Mucosa of descending colon (tissue), 3 donors: ENCODE results near the gene UBE2QL1. TPM values are rescaled to one million over a fixed set of nuclear protein-coding genes. Genes with fewer than 3 reads are reported as not detected.

Experiments used
- ATAC-seq: fragments of 200-7000 bp; cut with Tn5 transposase; one replicate; pipeline ENCODE4 v1.9.1; 2020; ENCODE audit warnings: mild to moderate bottlenecking, moderate library complexity
- DNase-seq, 3 donors: peaks; one replicate each; pipeline ENCODE4 v3.0.0-alpha.2; 2020
- H3K36me3 ChIP-seq: fragments of 200-600 bp; one replicate; pipeline ENCODE4 v1.8.0; 2021; ENCODE audit warnings: low read depth, mild to moderate bottlenecking
- H3K4me1 ChIP-seq: fragments of 200-600 bp; one replicate; pipeline ENCODE4 v1.8.0; 2021; ENCODE audit warnings: low read depth, mild to moderate bottlenecking
- H3K4me3 ChIP-seq: fragments of 200-600 bp; one replicate; pipeline ENCODE4 v1.8.0; 2021; ENCODE audit warnings: mild to moderate bottlenecking
- H3K9me3 ChIP-seq: fragments of 200-600 bp; one replicate; pipeline ENCODE4 v1.8.0; 2021; ENCODE audit warnings: mild to moderate bottlenecking
- intact Hi-C, 2 donors: fragments of 100-400 bp; cut with DNase I in 1 of 2; cut with micrococcal nuclease in 1 of 2; formaldehyde crosslinking; loops; one replicate each; pipeline versions ENCODE4 v1.11.0 to v1.11.1; 2022; cut with DNase I, micrococcal nuclease
- total RNA-seq, 3 donors: library from RNA; stranded (reverse); fragmentation: NEBNext Ultra II Directional in 2 of 3; extraction: Animal tissue kit (Norgen Biotek cat#: 25700) in 2 of 3; gene quantifications; one replicate each; pipeline versions ENCODE4 v1.2.1 to v1.2.4, GENCODE V29; 2021 to 2023
- TF ChIP-seq, protein P1 (sequence below): fragments of 200-600 bp; IDR thresholded peaks from one replicate; pipeline ENCODE4 v1.8.0; 2022; ENCODE audit warnings: antibody characterized with exemption, mild to moderate bottlenecking
- donor health status: DM: no; HTN: no; CAD: no; lungs with moderate emphysema.
- donor health status: DM: no; HTN: no; CAD: no.
- donor health status: DM: no; HTN: yes; CAD: no.

UBE2QL1 gene
- total RNA-seq, 3 donors from 2014 or later, result 0.19 to 4.1 (median 0.26) TPM

GRCh38 chr5:6410421-6410820 lies 38.2 kb upstream of the UBE2QL1 start:
- DNase-seq, result no peak
- H3K4me3 ChIP-seq, result no peak overlapping the region
- intact Hi-C loops, result no loop called here
- TF ChIP-seq, protein P1, sequence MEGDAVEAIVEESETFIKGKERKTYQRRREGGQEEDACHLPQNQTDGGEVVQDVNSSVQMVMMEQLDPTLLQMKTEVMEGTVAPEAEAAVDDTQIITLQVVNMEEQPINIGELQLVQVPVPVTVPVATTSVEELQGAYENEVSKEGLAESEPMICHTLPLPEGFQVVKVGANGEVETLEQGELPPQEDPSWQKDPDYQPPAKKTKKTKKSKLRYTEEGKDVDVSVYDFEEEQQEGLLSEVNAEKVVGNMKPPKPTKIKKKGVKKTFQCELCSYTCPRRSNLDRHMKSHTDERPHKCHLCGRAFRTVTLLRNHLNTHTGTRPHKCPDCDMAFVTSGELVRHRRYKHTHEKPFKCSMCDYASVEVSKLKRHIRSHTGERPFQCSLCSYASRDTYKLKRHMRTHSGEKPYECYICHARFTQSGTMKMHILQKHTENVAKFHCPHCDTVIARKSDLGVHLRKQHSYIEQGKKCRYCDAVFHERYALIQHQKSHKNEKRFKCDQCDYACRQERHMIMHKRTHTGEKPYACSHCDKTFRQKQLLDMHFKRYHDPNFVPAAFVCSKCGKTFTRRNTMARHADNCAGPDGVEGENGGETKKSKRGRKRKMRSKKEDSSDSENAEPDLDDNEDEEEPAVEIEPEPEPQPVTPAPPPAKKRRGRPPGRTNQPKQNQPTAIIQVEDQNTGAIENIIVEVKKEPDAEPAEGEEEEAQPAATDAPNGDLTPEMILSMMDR, result no peak
- ATAC-seq, result no peak
- no peaks in the 10 kb centered on the region for H3K4me1 ChIP-seq
- no peaks in the 10 kb centered on the region for H3K9me3 ChIP-seq
- no peaks in the 10 kb centered on the region for H3K36me3 ChIP-seq

DNA sequence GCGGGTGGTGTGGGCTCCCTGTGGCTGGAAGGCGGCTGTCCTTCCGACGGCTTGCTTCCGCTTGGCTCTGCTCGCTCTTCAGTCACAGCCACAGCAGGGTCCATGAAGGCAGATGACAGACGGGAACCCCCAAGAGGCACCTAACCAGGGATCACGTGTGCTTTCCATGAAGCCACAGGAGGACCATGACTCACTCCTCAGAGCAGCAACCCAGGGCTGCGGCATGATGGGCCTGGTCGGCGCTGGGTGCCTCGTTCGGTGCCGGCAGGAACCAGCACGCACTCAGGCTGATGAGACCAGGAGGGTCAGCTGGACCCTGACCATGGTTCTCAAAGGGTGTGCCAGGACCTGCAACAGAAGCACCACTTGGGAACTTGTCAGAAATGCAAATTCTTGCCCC lies 37.5 kb upstream of the UBE2QL1 start:
- DNase-seq, result no peak
- no peaks in the 10 kb centered on the region for H3K9me3 ChIP-seq
- H3K4me1 ChIP-seq, result no peaks in the 10 kb centered on the region
- TF ChIP-seq, protein P1, result no peak
- intact Hi-C loops, result no loop called here
- no peak overlapping the region for H3K4me3 ChIP-seq
- no peaks in the 10 kb centered on the region for H3K36me3 ChIP-seq
- no peak for ATAC-seq

GRCh38 chr5:6412811-6413210 lies 35.8 kb upstream of the UBE2QL1 start:
- H3K4me3 ChIP-seq, result no peak overlapping the region
- intact Hi-C loops, result no loop called here
- TF ChIP-seq, protein P1, result no peak

DNA sequence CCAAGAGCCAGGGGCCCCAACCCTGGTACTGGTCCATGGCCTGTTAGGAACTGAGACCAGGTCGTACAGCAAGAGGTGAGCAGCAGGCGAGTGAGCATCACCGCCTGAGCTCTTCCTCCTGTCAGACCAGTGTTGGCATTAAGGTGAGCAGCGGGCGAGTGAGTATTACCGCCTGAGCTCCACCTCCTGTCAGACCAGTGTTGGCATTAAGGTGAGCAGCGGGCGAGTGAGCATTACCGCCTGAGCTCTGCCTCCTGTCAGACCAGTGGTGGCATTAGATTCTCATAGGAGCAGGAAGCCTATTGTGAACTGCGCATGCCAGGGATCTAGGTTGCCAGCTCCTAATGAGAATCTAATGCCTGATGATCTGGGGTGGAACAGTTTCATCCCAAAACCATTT lies 31.0 kb upstream of the UBE2QL1 start:
- DNase-seq (no peak), ATAC-seq (no peak)
- Histone ChIP-seq H3K4me1 (no peaks in the 10 kb centered on the region), H3K4me3 (no peak overlapping the region), H3K9me3 (no peaks in the 10 kb centered on the region), H3K36me3 (no peaks in the 10 kb centered on the region)
- intact Hi-C loops, result no loop called here
- TF ChIP-seq, protein P1, result no peak

More at GRCh38 chr5:6412811-6413210, 35.8 kb upstream of the UBE2QL1 start:
- no peaks in the 10 kb centered on the region for H3K9me3 ChIP-seq
- no peaks in the 10 kb centered on the region for H3K36me3 ChIP-seq
- no peaks in the 10 kb centered on the region for H3K4me1 ChIP-seq
- ATAC-seq, result no peak
- DNase-seq, result no peak

- Histone ChIP-seq H3K36me3 (no peaks in the 10 kb centered on the region), H3K4me3 (no peak overlapping the region), H3K9me3 (no peaks in the 10 kb centered on the region), H3K4me1 (no peaks in the 10 kb centered on the region)
- TF ChIP-seq, protein P1, result no peak
- DNase-seq (no peak), ATAC-seq (no peak)
- intact Hi-C loops, result no loop called here
These were observed 29.9 kb upstream of the UBE2QL1 start for GRCh38 chr5:6418679-6419276.
